K562 (cell line): ENCODE data around the gene TMEM120A. TPM values are rescaled to one million over a fixed set of nuclear protein-coding genes. Genes with fewer than 3 reads are reported as not detected.

Experiments
- ATAC-seq: fragments of 200-7000 bp; cut with Tn5 transposase; 3 replicates; pipeline ENCODE4 v1.9.1; 2020; ENCODE audit warnings: moderate library complexity
- BruUV-seq: library from RNA; stranded (reverse); fragments of 400-500 nt; replicated peaks from 2 replicates; lab custom pipeline; 2021; lab: Mats Ljungman, UMichigan
- CTCF ChIA-PET: fragments of 300-600 bp; formaldehyde crosslinking; extraction: SDS; loops from one replicate; lab custom pipeline; 2021; ENCODE audit warnings: low intra/inter-chr PET ratio; lab: Yijun Ruan, JAX
- POLR2A ChIA-PET: fragments of 300-600, 350-650 bp; sonication (Branson Sonifier 250); formaldehyde crosslinking; extraction: SDS; loops from one replicate; lab custom pipeline; 2021; ENCODE audit warnings: antibody characterized with exemption, inconsistent platforms; lab: Yijun Ruan, JAX
- DNase-seq, 4 experiments: peaks; one replicate each; pipeline versions ENCODE4 v3.0.0 to v3.0.0-alpha.2; 2011 to 2018; ENCODE audit warnings: low spot score in 3 of 4, mixed read lengths in 3 of 4; ENCODE audit errors: extremely low read depth in 1 of 4
- FAIRE-seq: peaks from 2 replicates; lab custom pipeline; 2011; peaks lifted over from hg19 to GRCh38; lab: Jason Lieb, UNC
- H2AFZ ChIP-seq: 2 replicates; pipeline ENCODE4 v1.6.0; 2011; ENCODE audit warnings: low read depth, low read length, control low read depth, inconsistent platforms
- H3K27ac ChIP-seq: fragments of 200-600 bp; 3 replicates; pipeline ENCODE4 v1.8.0; 2011; ENCODE audit warnings: low read depth, mild to moderate bottlenecking, control low read depth, inconsistent platforms, low read length, moderate library complexity, mixed read lengths; ENCODE audit errors: extremely low read depth
- H3K27me3 ChIP-seq, 2 experiments: fragments of 300-600 bp in 1 of 2; 2 replicates in 1 of 2; 3 replicates in 1 of 2; pipeline versions ENCODE4 v1.6.0 to v1.8.0; 2011; ENCODE audit warnings: inconsistent platforms in 2 of 2, low read length in 2 of 2, mild to moderate bottlenecking in 1 of 2, mixed read lengths in 1 of 2, moderate library complexity in 1 of 2; ENCODE audit not compliant: control insufficient read depth in 2 of 2, insufficient read depth in 2 of 2
- H3K36me3 ChIP-seq: fragments of 300-600 bp; 3 replicates; pipeline ENCODE4 v1.8.0; 2011; ENCODE audit warnings: mild to moderate bottlenecking, low read length, inconsistent platforms; ENCODE audit not compliant: control insufficient read depth, insufficient read depth
- H3K4me1 ChIP-seq, 2 experiments: fragments of 200-600 bp in 1 of 2; replicated peaks in 1 of 2; 2 replicates in 1 of 2; 3 replicates in 1 of 2; pipeline versions ENCODE4 v1.5.1 to v1.8.0; 2011; ENCODE audit warnings: inconsistent platforms in 2 of 2, low read length in 2 of 2, mild to moderate bottlenecking in 1 of 2, mixed read lengths in 1 of 2, moderate library complexity in 1 of 2; ENCODE audit not compliant: control insufficient read depth in 2 of 2, insufficient read depth in 2 of 2
- H3K4me2 ChIP-seq: 2 replicates; pipeline ENCODE4 v1.6.1; 2011; ENCODE audit warnings: low read length, control low read depth, inconsistent platforms, mixed read lengths; ENCODE audit not compliant: insufficient read depth
- H3K4me3 ChIP-seq: fragments of 200-600 bp; sonication (generic), shearing (Covaris generic); 2 replicates; pipeline ENCODE4 v1.5.1; 2016; ENCODE audit warnings: control low read depth, inconsistent platforms
- H3K79me2 ChIP-seq: fragments of 200-600 bp; 3 replicates; pipeline ENCODE4 v1.8.0; 2011; ENCODE audit warnings: low read length, inconsistent platforms; ENCODE audit not compliant: control insufficient read depth, insufficient read depth
- H3K9ac ChIP-seq, 2 experiments: 2 replicates each; pipeline versions ENCODE4 v1.6.0 to v1.6.1; 2011; ENCODE audit warnings: low read depth in 2 of 2, low read length in 2 of 2, control low read depth in 1 of 2, inconsistent platforms in 1 of 2, mild to moderate bottlenecking in 1 of 2, mixed read lengths in 1 of 2; ENCODE audit not compliant: insufficient read depth in 1 of 2
- H3K9me1 ChIP-seq: one replicate; pipeline ENCODE4 v1.6.0; 2011; ENCODE audit warnings: inconsistent platforms, mild to moderate bottlenecking, low read length, moderate library complexity; ENCODE audit not compliant: control insufficient read depth, insufficient read depth
- H3K9me3 ChIP-seq: replicated peaks from 2 replicates; pipeline ENCODE4 v1.5.1; 2011; ENCODE audit warnings: low read depth, low read length, inconsistent platforms; ENCODE audit not compliant: control insufficient read depth, insufficient read depth
- H4K20me1 ChIP-seq: replicated peaks from 2 replicates; pipeline ENCODE4 v1.6.1; 2011; ENCODE audit warnings: low read length, inconsistent platforms, mixed read lengths; ENCODE audit not compliant: control insufficient read depth, insufficient read depth
- BRD9 ChIP-seq: fragments of 450-650 bp; IDR thresholded peaks from 2 replicates; pipeline ENCODE4 v1.6.1; 2018; ENCODE audit warnings: low read depth; ENCODE audit not compliant: partially characterized antibody
- ETV5 ChIP-seq: sonication (generic); formaldehyde crosslinking; IDR thresholded peaks from 2 replicates; pipeline ENCODE4 v1.4.0; 2020; ENCODE audit warnings: low read depth, mild to moderate bottlenecking, missing genetic modification reagents
- GATAD2B ChIP-seq: fragments of 450-650 bp; IDR thresholded peaks from 2 replicates; pipeline ENCODE4 v1.6.1; 2017; ENCODE audit warnings: mild to moderate bottlenecking, borderline replicate concordance
- GTF3C2 ChIP-seq: IDR thresholded peaks from 3 replicates; pipeline ENCODE4 v1.6.1; 2011; ENCODE audit warnings: borderline replicate concordance, mild to moderate bottlenecking, moderate library complexity; ENCODE audit not compliant: insufficient read length; ENCODE audit errors: extremely low read depth
- NFIX ChIP-seq: fragments of 250-450 bp; sonication (Bioruptor Pico); IDR thresholded peaks from 2 replicates; pipeline ENCODE4 v1.4.0; 2020; ENCODE audit warnings: low read depth, mild to moderate bottlenecking, moderate library complexity
- POLR2B ChIP-seq: fragments of 450-650 bp; IDR thresholded peaks from 2 replicates; pipeline ENCODE4 v1.6.1; 2018; ENCODE audit warnings: low read depth; ENCODE audit not compliant: partially characterized antibody
- POLR3A ChIP-seq: IDR thresholded peaks from 2 replicates; pipeline ENCODE4 v1.6.1; 2011; ENCODE audit warnings: borderline replicate concordance, mild to moderate bottlenecking, moderate library complexity; ENCODE audit not compliant: insufficient read length, insufficient read depth; ENCODE audit errors: extremely low read depth
- RAD51 ChIP-seq: fragments of 450-650 bp; IDR thresholded peaks from 2 replicates; pipeline ENCODE4 v1.7.1; 2016; ENCODE audit warnings: low read depth, mild to moderate bottlenecking, borderline replicate concordance
- SNRNP70 ChIP-seq: fragments of 200-400 bp; formaldehyde crosslinking; optimal IDR thresholded peaks from 2 replicates; pipeline ENCODE3; 2017; ENCODE audit warnings: low read depth, low read length
- TCF15 ChIP-seq: fragments of 250-450 bp; sonication (Bioruptor Pico); IDR thresholded peaks from 2 replicates; pipeline ENCODE4 v1.8.0; 2022; ENCODE audit warnings: moderate library complexity, mild to moderate bottlenecking, inconsistent platforms
- TEAD4 ChIP-seq, 2 experiments: sonication (generic) in 1 of 2; formaldehyde crosslinking in 1 of 2; IDR thresholded peaks; 2 replicates each; pipeline versions ENCODE4 v1.6.1 to v1.8.0; 2012 to 2022; ENCODE audit warnings: borderline replicate concordance in 1 of 2, inconsistent platforms in 1 of 2, low read length in 1 of 2, mild to moderate bottlenecking in 1 of 2, missing genetic modification reagents in 1 of 2
- ZNF12 ChIP-seq: sonication (generic); formaldehyde crosslinking; IDR thresholded peaks from 2 replicates; pipeline ENCODE4 v1.4.0; 2020; ENCODE audit warnings: mild to moderate bottlenecking, missing genetic modification reagents
- ZNF395 ChIP-seq: fragments of 200-800 bp; sonication (Bioruptor generic); IDR thresholded peaks from 2 replicates; pipeline ENCODE4 v1.6.1; 2017; ENCODE audit warnings: missing genetic modification characterization, missing compliant biosample characterization
- WGBS: fragments of 100-300 bp; shearing (Covaris generic); methylation state at CpG from one replicate; pipeline ENCODE4 v1.1.6; 2016; ENCODE audit warnings: low coverage, mixed read lengths; ENCODE audit not compliant: insufficient coverage; ENCODE audit errors: missing lambda C conversion rate; 5-methylcytosine and 5-hydroxymethylcytosine counted together
- in situ Hi-C: fragments of 300-500 bp; cut with MboI; formaldehyde crosslinking; loops from 4 replicates; pipeline ENCODE4 v1.15.0; 2018; ENCODE audit warnings: inconsistent platforms, mixed read lengths
- intact Hi-C: fragments of 100-400 bp; cut with micrococcal nuclease; formaldehyde crosslinking; loops from 2 replicates; pipeline ENCODE4 v1.14.2; 2022
- polyA plus RNA-seq, 8 experiments: library from polyadenylated mRNA; depleted of rRNA in 4 of 8; stranded (reverse) in 5 of 8; unstranded in 3 of 8; fragments of >200 nt; fragmentation: Nextera tagmentation in 2 of 8; fragmentation: Illumina TruSeq in 1 of 8; extraction: Ambion mirVana in 2 of 8; extraction: Trizol in 1 of 8; gene quantifications; 2 replicates each; pipeline versions ENCODE4 v1.2.1 to v1.2.3, GENCODE V29; 2011 to 2014; ENCODE audit warnings: inconsistent platforms in 1 of 8, missing spikeins in 1 of 8
- total RNA-seq, 7 experiments: library from RNA; depleted of rRNA in 6 of 7; stranded (reverse); fragments of >200 nt in 6 of 7; fragmentation: Illumina TruSeq in 2 of 7; extraction: Trizol in 2 of 7; gene quantifications; 2 replicates each; pipeline versions ENCODE4 v1.2.1 to v1.2.3, GENCODE V29; 2011 to 2021; ENCODE audit warnings: low replicate concordance in 1 of 7

Gene TMEM120A
- total and polyA plus RNA-seq, 9 of the 15 experiments (the other 6 are each of a cell fraction or from before 2014, with no cell fraction given), result 2.3 to 90.2 (median 22.9) TPM

- no peak for TF ChIP-seq TEAD4 (IDR thresholded peaks at IDR 0.05; ENCODE audit: low read length)
- TF ChIP-seq TEAD4 (CRISPR knock-in tag; IDR thresholded peaks at IDR 0.05; ENCODE audit: borderline replicate concordance), result no peak
- TF ChIP-seq POLR2B, result no peak
- TF ChIP-seq RAD51, result no peak
- no peak for TF ChIP-seq BRD9
- no peak for TF ChIP-seq ZNF12 (CRISPR knock-in tag)
- no peak for TF ChIP-seq GATAD2B
Measured at GRCh38 chr7:75998038-75998437, 3.6 kb upstream of the TMEM120A start (continued).

GRCh38 chr7:75996476-75996875, 2.1 kb upstream of the TMEM120A start:
- H3K9me3 ChIP-seq, result no peaks in the 10 kb centered on the region
- no peak overlapping the region for H3K4me3 ChIP-seq
- H2AFZ ChIP-seq, result no peak overlapping the region
- ATAC-seq (no peak), FAIRE-seq (no peak), DNase-seq (no peak)
- no peaks in the 10 kb centered on the region for H3K9me1 ChIP-seq
- H4K20me1 ChIP-seq, result no peaks in the 10 kb centered on the region
- in situ Hi-C loops (no loop called here), intact Hi-C loops (no loop called here)
- peaks cover 17 to 41% of the 10 kb centered on the region in 2 experiments for H3K4me1 ChIP-seq
- TF ChIP-seq ETV5, result no peak
- no peak for TF ChIP-seq NFIX (CRISPR knock-in tag)
- TF ChIP-seq ZNF395 (CRISPR knock-in tag), result no peak
- TF ChIP-seq TCF15 (CRISPR knock-in tag), result no peak
- TF ChIP-seq SNRNP70, result no peak
- no peak for TF ChIP-seq GTF3C2
- TF ChIP-seq POLR3A, result no peak
- H3K27me3 ChIP-seq, result no peaks in the 10 kb centered on the region
- peaks cover 19% of the 10 kb centered on the region; the same call in 1 of the 3 replicates for H3K36me3 ChIP-seq
- H3K27ac ChIP-seq, result no peak overlapping the region
- BruUV-seq, result no TSS peak
- ChIA-PET CTCF (no interaction called here), POLR2A (no interaction called here)
- no peak overlapping the region for H3K4me2 ChIP-seq
- peaks cover 2% of the 10 kb centered on the region; the same call in 1 of the 3 replicates for H3K79me2 ChIP-seq
- no peak overlapping the region for H3K9ac ChIP-seq
- 64% methylated on average over 4 of the region's 4 CpGs for WGBS
